ENCODE results near the gene EXOC3L4. TPM values are rescaled to one million over a fixed set of nuclear protein-coding genes. Genes with fewer than 3 reads are reported as not detected.
"Not testable (repeated sequence)": the region's sequence is repeated elsewhere in the genome, so short reads cannot be mapped to it uniquely, and the experiment has no call there.

Gene EXOC3L4
- total RNA-seq (not detected), polyA plus RNA-seq (not detected)

- Mint-ChIP-seq H3K27ac (peak within 1 kb of the TSS in 1 of 8 donors; percentile 88), H3K36me3 (no peaks in the 10 kb centered on the region), H3K4me3 (no peak within 1 kb of the TSS), H3K9me3 (no peaks in the 10 kb centered on the region), H3K27me3 (peaks cover 3 to 13% of the 10 kb centered on the region in 2 donors), H3K4me1 (peaks cover 0 to 7% (median 0%) of the 10 kb centered on the region in 3 donors)
- ChIA-PET POLR2A (no interaction called here), CTCF (interaction anchor here (4.2 kb wide), 1 partner anchor 11 kb away, joined by 28 read pairs; no protein-coding TSS in a partner anchor)
- H3K4me3 ChIP-seq (ENCODE audit: low read length), result no peak within 1 kb of the TSS
- H3K9me3 ChIP-seq (ENCODE audit: low read length), result no peaks in the 10 kb centered on the region
- no peak within 1 kb of the TSS for H3K27ac ChIP-seq (ENCODE audit: low read depth, low read length)
- H3K36me3 ChIP-seq (ENCODE audit: insufficient read depth, low read length), result no peaks in the 10 kb centered on the region
- no peaks in the 10 kb centered on the region for H3K27me3 ChIP-seq (ENCODE audit: insufficient read depth, low read length, poor library complexity, severe bottlenecking)
- peaks cover 6% of the 10 kb centered on the region for H3K4me1 ChIP-seq (ENCODE audit: insufficient read depth, low read length)
- DNase-seq, result no peak
Observed at GRCh38 chr14:103094406-103095209, at the start of gene EXOC3L4. TSS of gene EXOC3L4 (plus strand) at chr14:103094725. CDS start at chr14:103100220, 5,495 bp downstream.

DNA sequence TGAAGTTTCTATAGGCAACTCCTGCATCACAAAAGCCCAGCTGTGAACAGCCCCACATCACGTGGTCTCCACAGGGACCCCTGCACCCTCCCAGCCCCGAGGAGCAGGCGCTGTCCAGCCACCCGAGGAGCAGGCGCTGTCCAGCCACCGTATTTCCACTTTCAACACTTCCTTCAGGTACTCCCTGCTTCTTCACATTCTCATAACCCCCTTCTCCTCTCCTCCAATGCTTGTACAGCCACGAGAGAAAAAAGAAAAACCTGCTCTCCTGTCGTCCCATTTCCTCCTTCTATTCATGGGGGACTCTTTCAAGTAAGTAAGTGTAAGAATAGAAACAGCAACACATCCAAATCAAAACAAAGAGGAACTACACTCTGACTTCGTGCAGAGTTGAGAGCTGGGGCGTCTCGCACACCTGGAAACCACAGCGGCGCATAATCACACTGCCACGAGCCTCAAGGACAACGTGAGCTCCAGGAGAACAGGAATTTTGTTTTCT is 49.1 kb upstream of the EXOC3L4 start:
- POLR2A ChIA-PET, result no interaction called here
- H3K36me3 Mint-ChIP-seq, result peaks cover 0 to 7% (median 3%) of the 10 kb centered on the region in 3 donors
- Histone ChIP-seq H3K4me3 (ENCODE audit: low read length) (no peak overlapping the region), H3K9me3 (ENCODE audit: low read length) (no peaks in the 10 kb centered on the region), H3K27ac (ENCODE audit: low read depth, low read length) (no peak overlapping the region), H3K4me1 (ENCODE audit: insufficient read depth, low read length) (no peaks in the 10 kb centered on the region), H3K36me3 (ENCODE audit: insufficient read depth, low read length) (no peaks in the 10 kb centered on the region), H3K27me3 (ENCODE audit: insufficient read depth, low read length, poor library complexity, severe bottlenecking) (no peaks in the 10 kb centered on the region)
- H3K27ac Mint-ChIP-seq, result peak overlapping the region in 3 of 8 donors; percentile 21 to 47 (median 38)
- peaks cover 0 to 6% (median 2%) of the 10 kb centered on the region in 5 donors for H3K9me3 Mint-ChIP-seq
- peak overlapping the region in 4 of 7 donors; percentile 15 to 53 (median 37) for H3K4me3 Mint-ChIP-seq
- peaks cover 4 to 7% (median 7%) of the 10 kb centered on the region in 3 donors for H3K4me1 Mint-ChIP-seq
- CTCF ChIA-PET, result no interaction called here
- no peak for DNase-seq
- peaks cover 16 to 52% of the 10 kb centered on the region in 2 donors for H3K27me3 Mint-ChIP-seq

DNA sequence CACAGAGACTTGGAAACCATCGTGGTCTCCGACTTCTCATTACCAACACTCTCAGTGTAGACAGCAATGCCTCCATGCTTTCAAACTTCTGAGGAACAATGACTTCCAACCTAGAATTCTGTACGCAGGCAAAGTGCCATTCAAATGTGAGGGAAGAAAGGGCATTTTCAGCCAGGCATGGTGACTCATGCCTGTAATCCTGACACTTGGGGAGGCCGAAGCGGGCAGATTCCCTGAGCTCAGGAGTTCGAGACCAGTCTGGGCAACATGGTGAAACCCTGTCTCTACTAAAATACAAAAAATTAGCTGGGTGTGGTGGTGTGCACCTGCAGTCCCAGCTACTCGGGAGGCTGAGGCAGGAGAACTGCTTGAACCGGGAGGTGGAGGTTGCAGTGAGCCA is 47.1 kb upstream of the EXOC3L4 start:
- H3K27ac Mint-ChIP-seq; H3K36me3 Mint-ChIP-seq; H3K9me3 ChIP-seq (ENCODE audit: low read length); H3K4me3 ChIP-seq (ENCODE audit: low read length); H3K36me3 ChIP-seq (ENCODE audit: insufficient read depth, low read length); DNase-seq; CTCF ChIA-PET; H3K27me3 ChIP-seq (ENCODE audit: insufficient read depth, low read length, poor library complexity, severe bottlenecking); H3K4me1 ChIP-seq (ENCODE audit: insufficient read depth, low read length); H3K4me1 Mint-ChIP-seq; H3K4me3 Mint-ChIP-seq; H3K27ac ChIP-seq (ENCODE audit: low read depth, low read length); H3K9me3 Mint-ChIP-seq: not testable (repeated sequence)
- POLR2A ChIA-PET, result interaction anchor here (0.6 kb wide), 1 partner anchor 353 kb away, joined by 6 read pairs; no protein-coding TSS in a partner anchor
- H3K27me3 Mint-ChIP-seq, result peaks cover 10 to 46% of the 10 kb centered on the region in 2 donors

GRCh38 chr14:103050935-103051334 is 43.6 kb upstream of the EXOC3L4 start:
- no peaks in the 10 kb centered on the region for H3K36me3 ChIP-seq (ENCODE audit: insufficient read depth, low read length)
- POLR2A ChIA-PET, result no interaction called here
- Mint-ChIP-seq H3K27ac (no peak overlapping the region), H3K27me3 (peaks cover 10 to 46% of the 10 kb centered on the region in 2 donors), H3K4me1 (peaks cover 2 to 6% (median 4%) of the 10 kb centered on the region in 3 donors), H3K4me3 (no peak overlapping the region), H3K36me3 (no peaks in the 10 kb centered on the region), H3K9me3 (no peaks in the 10 kb centered on the region)
- H3K27me3 ChIP-seq (ENCODE audit: insufficient read depth, low read length, poor library complexity, severe bottlenecking), result no peaks in the 10 kb centered on the region
- no peaks in the 10 kb centered on the region for H3K9me3 ChIP-seq (ENCODE audit: low read length)
- CTCF ChIA-PET, result no interaction called here
- no peaks in the 10 kb centered on the region for H3K4me1 ChIP-seq (ENCODE audit: insufficient read depth, low read length)
- H3K4me3 ChIP-seq (ENCODE audit: low read length), result no peak overlapping the region
- H3K27ac ChIP-seq (ENCODE audit: low read depth, low read length), result no peak overlapping the region
- no peak for DNase-seq

- H3K9me3 Mint-ChIP-seq, result no peaks in the 10 kb centered on the region
Observed at GRCh38 chr14:103052407-103052806, 42.1 kb upstream of the EXOC3L4 start.

DNA sequence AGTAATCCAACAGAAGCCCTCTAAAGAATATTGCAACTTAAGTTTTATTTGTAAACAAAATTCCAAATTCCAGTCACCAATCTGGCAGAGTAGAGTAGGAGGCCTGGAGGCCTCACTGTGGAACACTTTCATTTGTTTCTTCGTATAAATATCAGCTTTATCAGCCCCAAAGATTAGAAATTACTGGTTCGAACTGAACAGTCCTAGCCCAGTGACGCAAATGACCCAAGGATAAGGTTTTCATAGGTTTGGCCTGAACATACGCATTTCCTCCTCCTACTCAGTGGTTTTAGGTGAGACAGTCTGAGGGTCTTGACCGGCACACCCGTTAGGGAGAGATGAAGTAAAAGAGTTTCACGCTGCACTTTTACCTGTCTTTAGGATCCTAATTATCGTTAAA is 38.8 kb upstream of the EXOC3L4 start:
- H3K27ac Mint-ChIP-seq, result no peak overlapping the region
- DNase-seq, result no peak
- H3K4me3 Mint-ChIP-seq, result peak overlapping the region; percentile 40 to 83 (median 52)
- H3K36me3 Mint-ChIP-seq, result no peaks in the 10 kb centered on the region
- peak overlapping the region; percentile 31 for H3K27ac ChIP-seq (ENCODE audit: low read depth, low read length)
- peaks cover 5 to 16% (median 12%) of the 10 kb centered on the region in 3 donors for H3K4me1 Mint-ChIP-seq
- ChIA-PET CTCF (no interaction called here), POLR2A (no interaction called here)
- no peaks in the 10 kb centered on the region for H3K9me3 ChIP-seq (ENCODE audit: low read length)
- no peaks in the 10 kb centered on the region for H3K9me3 Mint-ChIP-seq
- no peaks in the 10 kb centered on the region for H3K27me3 ChIP-seq (ENCODE audit: insufficient read depth, low read length, poor library complexity, severe bottlenecking)
- H3K4me1 ChIP-seq (ENCODE audit: insufficient read depth, low read length), result peaks cover 7% of the 10 kb centered on the region
- H3K4me3 ChIP-seq (ENCODE audit: low read length), result peak overlapping the region; percentile 6
- H3K27me3 Mint-ChIP-seq, result peaks cover 28 to 57% of the 10 kb centered on the region in 2 donors
- H3K36me3 ChIP-seq (ENCODE audit: insufficient read depth, low read length), result no peaks in the 10 kb centered on the region

More at GRCh38 chr14:103052407-103052806, 42.1 kb upstream of the EXOC3L4 start:
- Histone ChIP-seq H3K27me3 (ENCODE audit: insufficient read depth, low read length, poor library complexity, severe bottlenecking) (no peaks in the 10 kb centered on the region), H3K9me3 (ENCODE audit: low read length) (no peaks in the 10 kb centered on the region), H3K4me1 (ENCODE audit: insufficient read depth, low read length) (no peaks in the 10 kb centered on the region), H3K27ac (ENCODE audit: low read depth, low read length) (no peak overlapping the region), H3K36me3 (ENCODE audit: insufficient read depth, low read length) (no peaks in the 10 kb centered on the region), H3K4me3 (ENCODE audit: low read length) (no peak overlapping the region)
- DNase-seq, result no peak
- no peak overlapping the region for H3K27ac Mint-ChIP-seq
- peaks cover 5 to 10% (median 8%) of the 10 kb centered on the region in 3 donors for H3K4me1 Mint-ChIP-seq
- CTCF ChIA-PET, result no interaction called here
- no peak overlapping the region for H3K4me3 Mint-ChIP-seq
- peaks cover 14 to 46% of the 10 kb centered on the region in 2 donors for H3K27me3 Mint-ChIP-seq
- no peaks in the 10 kb centered on the region for H3K36me3 Mint-ChIP-seq
- POLR2A ChIA-PET, result no interaction called here

DNA sequence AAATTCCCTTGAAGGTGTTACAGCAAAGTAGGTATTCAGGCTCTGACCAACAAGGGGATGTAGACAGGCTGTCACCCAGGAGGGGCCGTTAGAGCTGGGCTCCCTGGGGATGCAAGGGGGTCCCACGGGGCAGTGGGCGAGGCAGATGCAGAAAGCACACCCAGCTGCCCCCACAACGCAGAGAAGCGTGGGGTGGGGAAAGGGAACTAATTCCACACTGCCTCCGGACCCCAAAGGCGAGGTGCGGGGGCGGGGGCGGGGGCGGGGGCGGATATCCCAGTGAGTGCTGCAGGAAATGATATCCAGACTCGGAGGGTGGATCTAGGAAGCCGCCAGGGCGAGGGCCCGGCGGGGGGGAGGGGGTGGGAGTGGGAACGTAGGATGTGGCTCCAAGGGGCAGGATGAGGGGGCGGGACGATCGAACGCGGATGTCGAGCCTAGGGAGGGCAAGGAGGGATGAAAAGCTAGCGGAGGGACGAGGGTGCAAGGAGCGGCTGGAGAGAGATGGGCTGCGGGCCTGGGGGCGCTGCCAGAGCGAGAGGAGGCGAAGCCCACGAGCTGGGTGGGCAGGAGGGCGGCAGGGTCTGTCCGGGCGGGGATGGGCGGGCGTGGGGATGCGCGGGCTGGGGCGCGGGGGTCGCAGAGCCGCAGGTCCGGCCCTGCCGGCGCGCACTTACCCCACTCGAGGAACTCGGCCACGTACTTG is 38.0 kb upstream of the EXOC3L4 start:
- Histone ChIP-seq H3K9me3 (ENCODE audit: low read length) (no peaks in the 10 kb centered on the region), H3K4me1 (ENCODE audit: insufficient read depth, low read length) (peaks cover 7% of the 10 kb centered on the region), H3K27ac (ENCODE audit: low read depth, low read length) (peak overlapping the region; percentile 31), H3K27me3 (ENCODE audit: insufficient read depth, low read length, poor library complexity, severe bottlenecking) (no peaks in the 10 kb centered on the region), H3K36me3 (ENCODE audit: insufficient read depth, low read length) (no peaks in the 10 kb centered on the region), H3K4me3 (ENCODE audit: low read length) (no peak overlapping the region)
- peaks cover 28 to 56% of the 10 kb centered on the region in 2 donors for H3K27me3 Mint-ChIP-seq
- peaks cover 5 to 16% (median 12%) of the 10 kb centered on the region in 3 donors for H3K4me1 Mint-ChIP-seq
- H3K4me3 Mint-ChIP-seq, result peak overlapping the region; percentile 52 to 83 (median 68)
- H3K27ac Mint-ChIP-seq, result no peak overlapping the region
- no peaks in the 10 kb centered on the region for H3K36me3 Mint-ChIP-seq
- POLR2A ChIA-PET, result no interaction called here
- DNase-seq, result no peak
- CTCF ChIA-PET, result no interaction called here
- no peaks in the 10 kb centered on the region for H3K9me3 Mint-ChIP-seq

- H3K4me1 ChIP-seq (ENCODE audit: insufficient read depth, low read length), result peaks cover 7% of the 10 kb centered on the region
- no peaks in the 10 kb centered on the region for H3K9me3 ChIP-seq (ENCODE audit: low read length)
- Mint-ChIP-seq H3K4me3 (no peak overlapping the region), H3K27ac (no peak overlapping the region), H3K36me3 (no peaks in the 10 kb centered on the region), H3K4me1 (peaks cover 5 to 16% (median 12%) of the 10 kb centered on the region in 3 donors), H3K27me3 (peaks cover 28 to 55% of the 10 kb centered on the region in 2 donors), H3K9me3 (no peaks in the 10 kb centered on the region)
- no peak for DNase-seq
- no peak overlapping the region for H3K4me3 ChIP-seq (ENCODE audit: low read length)
- no peaks in the 10 kb centered on the region for H3K36me3 ChIP-seq (ENCODE audit: insufficient read depth, low read length)
- no peaks in the 10 kb centered on the region for H3K27me3 ChIP-seq (ENCODE audit: insufficient read depth, low read length, poor library complexity, severe bottlenecking)
- H3K27ac ChIP-seq (ENCODE audit: low read depth, low read length), result no peak overlapping the region
- ChIA-PET CTCF (no interaction called here), POLR2A (no interaction called here)
Observed at GRCh38 chr14:103057028-103057371, 37.5 kb upstream of the EXOC3L4 start.

Data from CD8-positive, alpha-beta memory T cell (primary cell).